PC-3 (cell line): ENCODE results near the gene KLF5.

ENCODE experiments used
- CTCF ChIP-seq: fragments of 300-600 bp; sonication (generic); conservative IDR thresholded peaks from 2 replicates; pipeline ENCODE4 v1.5.1; 2017; ENCODE audit warnings: antibody characterized with exemption, low read depth, mild to moderate bottlenecking, low read length
- EZH2 ChIP-seq: fragments of 300-600 bp; sonication (generic); IDR thresholded peaks from one replicate; pipeline ENCODE4 v1.6.1; 2017; ENCODE audit warnings: antibody characterized with exemption, mild to moderate bottlenecking, low read length; ENCODE audit not compliant: unreplicated experiment

- TF ChIP-seq CTCF = no peak
- no peak for TF ChIP-seq EZH2
These were observed 23.9 kb upstream of the KLF5 start for GRCh38 chr13:73034901-73035300.
